GM19463 (cell line): Measurements from ENCODE around the gene LRRC8A.
"Not testable (repeated sequence)": the region's sequence is repeated elsewhere in the genome, so short reads cannot be mapped to it uniquely, and the experiment has no call there.

ENCODE experiments used
- ATAC-seq: cut with Tn5 transposase; IDR thresholded peaks from one replicate; pipeline ENCODE4 v1.9.1; 2021; ENCODE audit warnings: mild to moderate bottlenecking, moderate library complexity; ENCODE audit not compliant: unreplicated experiment

The LRRC8A gene

DNA sequence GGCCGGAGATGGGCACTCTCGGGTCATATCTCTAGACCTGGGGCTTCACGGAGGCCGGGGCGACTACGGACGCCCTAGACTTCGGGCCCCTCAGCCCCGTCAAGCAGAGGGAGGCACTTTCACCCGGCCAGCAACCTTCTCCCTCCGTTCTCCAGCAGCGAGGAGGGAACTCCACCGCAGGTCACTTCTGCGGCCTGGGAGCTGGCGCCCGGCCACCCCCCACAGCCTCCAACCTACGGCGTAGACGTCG lies 65.3 kb downstream of the LRRC8A start:
- ATAC-seq = no peak

DNA sequence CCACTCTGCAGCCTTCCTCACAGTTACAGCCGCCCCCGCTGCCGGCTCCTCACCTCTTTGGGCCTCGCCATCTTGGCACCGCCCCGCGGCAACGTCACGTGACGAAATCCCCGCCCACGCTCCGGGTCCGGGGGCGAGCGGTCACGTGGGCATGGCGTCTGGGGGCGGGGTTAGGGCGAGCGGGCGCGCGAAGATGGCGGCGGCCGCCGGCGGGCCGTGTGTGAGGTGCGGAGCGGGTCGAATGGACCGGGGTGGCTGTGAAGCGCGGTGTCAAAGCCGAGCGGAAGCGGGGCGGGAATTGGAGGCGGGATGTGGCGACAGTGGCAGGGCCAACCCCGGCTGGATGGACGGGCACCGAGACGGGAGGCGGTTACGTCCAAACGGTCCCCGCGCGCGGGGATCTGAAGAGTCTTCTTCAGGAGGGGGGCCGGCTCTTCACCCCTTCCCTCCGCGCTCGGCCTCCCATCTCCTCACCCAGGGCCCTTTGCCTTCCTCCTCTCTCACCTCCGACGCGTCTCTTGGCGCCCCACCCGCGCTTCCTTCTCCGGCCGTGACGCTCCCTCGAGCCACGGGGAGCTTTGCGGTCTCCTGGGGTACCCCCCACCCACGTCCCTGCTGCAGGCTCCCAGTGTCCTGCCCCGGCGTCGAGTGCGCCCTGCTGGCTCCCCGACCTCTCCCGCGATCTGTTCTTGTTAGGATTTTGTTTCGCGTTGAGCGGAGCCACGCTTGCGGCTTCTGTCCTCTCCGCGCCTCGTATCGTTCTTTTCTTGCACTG lies 65.8 kb downstream of the LRRC8A start, which contains the start of the genes DOLK and NUP188:
Gene DOLK (minus strand): TSS at position 77 of the 775 bp plus-strand sequence. CDS start 300 bp downstream, outside the sequence.
Gene NUP188 (plus strand): TSS at position 173 of the 775 bp plus-strand sequence. CDS start 21 bp downstream, at position 194.
- peak; percentile 68 for ATAC-seq

DNA sequence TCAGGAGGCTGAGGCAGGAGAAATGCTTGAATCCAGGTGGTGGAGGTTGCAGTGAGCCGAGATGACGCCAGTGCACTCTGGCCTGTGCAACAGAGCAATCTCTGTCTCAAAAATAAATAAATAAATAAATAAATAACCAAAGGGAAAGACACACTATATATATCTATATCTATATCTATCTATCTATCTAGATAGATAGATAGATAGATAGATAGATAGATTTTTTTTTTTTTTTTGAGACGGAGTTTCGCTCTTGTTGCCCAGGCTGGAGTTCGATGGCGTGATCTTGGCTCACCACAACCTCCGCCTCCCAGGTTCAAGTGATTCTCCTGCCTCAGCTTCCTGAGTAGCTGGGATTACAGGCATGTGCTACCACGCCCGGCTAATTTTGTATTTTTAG lies 79.5 kb downstream of the LRRC8A start:
- not testable (repeated sequence) for ATAC-seq
